Omental fat pad (tissue), 4 donors: ENCODE data around the gene RXRB. TPM values are rescaled to one million over a fixed set of nuclear protein-coding genes. Genes with fewer than 3 reads are reported as not detected.

Experiments used
- ATAC-seq: fragments of 150-250 bp; one replicate; pipeline ENCODE4 v1.9.1; 2016; ENCODE audit warnings: mild to moderate bottlenecking, moderate library complexity; ENCODE audit not compliant: low FRiP score
- DNase-seq: peaks from one replicate; pipeline ENCODE4 v3.0.0-alpha.2; 2019; ENCODE audit warnings: low spot score
- total RNA-seq, 4 donors: library from RNA; depleted of rRNA; stranded (reverse); fragments of >200 nt; gene quantifications; one replicate each; pipeline ENCODE4 v1.1.0, GENCODE V29; 2016
- TF ChIP-seq, protein P1 (sequence below), 3 donors: fragments of 450-650 bp; IDR thresholded peaks; one replicate each; pipeline ENCODE4 v1.5.1; 2016 to 2017; ENCODE audit warnings: antibody characterized with exemption in 3 of 3, mild to moderate bottlenecking in 3 of 3, moderate library complexity in 2 of 3

Gene RXRB
- total RNA-seq, 4 donors from 2014 or later: 19.9 to 35.9 (median 22.7) TPM

DNA sequence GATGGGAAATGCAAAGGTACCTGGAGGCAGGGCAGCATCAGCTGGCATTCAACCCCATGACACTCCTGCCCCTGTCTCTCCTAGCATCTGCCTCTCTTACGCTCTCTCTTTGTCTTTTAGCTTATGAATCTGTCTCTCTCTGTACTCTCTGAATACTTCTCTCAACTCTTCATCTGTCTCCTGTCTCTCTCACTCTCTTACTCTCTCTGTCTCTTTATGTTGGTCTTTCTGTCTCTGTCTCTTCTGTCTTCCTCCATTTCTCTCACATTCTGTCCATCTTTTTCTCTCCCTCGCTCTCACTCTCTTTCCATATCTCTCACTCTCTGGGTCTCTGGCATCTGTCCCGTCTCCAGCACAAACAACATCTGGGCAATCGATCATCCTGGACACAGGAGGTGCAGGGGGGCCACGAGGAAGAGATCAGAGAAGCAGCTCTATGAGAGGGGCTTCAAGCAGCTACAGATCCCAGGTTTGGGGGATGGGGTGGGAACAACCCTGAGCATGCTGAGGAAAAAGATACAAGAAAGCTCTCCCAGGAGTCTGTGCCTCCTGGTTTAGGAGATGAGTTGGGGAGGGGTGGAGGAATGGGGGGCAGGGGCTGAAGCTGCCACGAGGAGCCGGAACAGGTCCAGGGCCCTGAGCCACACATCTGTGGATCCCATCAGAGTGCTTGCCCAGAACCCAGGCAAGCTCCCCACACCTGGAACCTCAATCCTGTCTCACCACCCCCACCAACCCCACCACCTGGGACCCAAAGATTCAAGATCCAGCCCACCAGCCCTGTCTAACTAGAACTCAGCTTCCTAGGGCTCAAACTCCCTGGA is 10.6 kb downstream of the RXRB start:
- DNase-seq: no peak
- no peak for ATAC-seq
- TF ChIP-seq, protein P1, sequence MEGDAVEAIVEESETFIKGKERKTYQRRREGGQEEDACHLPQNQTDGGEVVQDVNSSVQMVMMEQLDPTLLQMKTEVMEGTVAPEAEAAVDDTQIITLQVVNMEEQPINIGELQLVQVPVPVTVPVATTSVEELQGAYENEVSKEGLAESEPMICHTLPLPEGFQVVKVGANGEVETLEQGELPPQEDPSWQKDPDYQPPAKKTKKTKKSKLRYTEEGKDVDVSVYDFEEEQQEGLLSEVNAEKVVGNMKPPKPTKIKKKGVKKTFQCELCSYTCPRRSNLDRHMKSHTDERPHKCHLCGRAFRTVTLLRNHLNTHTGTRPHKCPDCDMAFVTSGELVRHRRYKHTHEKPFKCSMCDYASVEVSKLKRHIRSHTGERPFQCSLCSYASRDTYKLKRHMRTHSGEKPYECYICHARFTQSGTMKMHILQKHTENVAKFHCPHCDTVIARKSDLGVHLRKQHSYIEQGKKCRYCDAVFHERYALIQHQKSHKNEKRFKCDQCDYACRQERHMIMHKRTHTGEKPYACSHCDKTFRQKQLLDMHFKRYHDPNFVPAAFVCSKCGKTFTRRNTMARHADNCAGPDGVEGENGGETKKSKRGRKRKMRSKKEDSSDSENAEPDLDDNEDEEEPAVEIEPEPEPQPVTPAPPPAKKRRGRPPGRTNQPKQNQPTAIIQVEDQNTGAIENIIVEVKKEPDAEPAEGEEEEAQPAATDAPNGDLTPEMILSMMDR (IDR thresholded peaks at IDR 0.05): no peak

DNA sequence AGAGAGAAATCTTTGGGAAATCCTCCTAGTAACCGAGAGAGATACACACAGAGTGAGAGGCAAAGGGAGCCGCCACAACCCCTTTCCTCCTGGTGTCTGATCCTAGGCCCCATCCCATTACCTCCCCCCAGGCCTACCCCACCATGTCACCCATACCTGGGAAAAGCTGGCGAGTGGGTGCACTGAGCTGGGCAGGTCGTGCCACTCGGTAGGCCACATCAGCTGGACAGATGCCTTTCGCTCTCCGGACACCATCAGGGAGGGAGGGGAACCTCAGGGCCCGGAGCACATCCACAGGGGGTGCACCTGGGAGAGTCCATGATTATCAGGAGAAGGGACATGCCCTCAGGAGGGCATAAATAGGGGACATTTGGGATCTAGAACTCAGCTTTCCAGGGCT is 11.3 kb downstream of the RXRB start:
- DNase-seq: no peak
- TF ChIP-seq, protein P1 (IDR thresholded peaks at IDR 0.05): no peak
- ATAC-seq: no peak

DNA sequence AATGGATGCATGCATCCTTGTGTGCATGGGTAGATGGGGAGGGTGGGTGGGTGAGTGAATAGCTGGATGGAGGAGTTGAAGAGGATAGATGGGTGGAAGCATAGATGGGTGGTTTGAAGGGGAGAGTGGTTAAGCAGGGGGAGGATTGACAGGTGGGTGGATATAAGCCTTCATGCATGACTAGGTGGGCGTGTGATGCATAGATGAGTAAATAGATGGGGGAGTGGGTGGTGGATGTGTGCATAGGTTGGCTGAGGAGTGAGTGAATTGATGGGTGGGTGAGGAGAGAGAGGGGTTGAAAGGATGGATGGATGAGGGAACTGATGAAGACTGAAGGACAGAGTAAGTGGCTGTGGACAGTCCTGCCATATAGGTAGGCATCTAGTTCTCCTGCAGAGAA is 12.7 kb downstream of the RXRB start:
- no peak for ATAC-seq
- DNase-seq: no peak
- TF ChIP-seq, protein P1 (IDR thresholded peaks at IDR 0.05): no peak

DNA sequence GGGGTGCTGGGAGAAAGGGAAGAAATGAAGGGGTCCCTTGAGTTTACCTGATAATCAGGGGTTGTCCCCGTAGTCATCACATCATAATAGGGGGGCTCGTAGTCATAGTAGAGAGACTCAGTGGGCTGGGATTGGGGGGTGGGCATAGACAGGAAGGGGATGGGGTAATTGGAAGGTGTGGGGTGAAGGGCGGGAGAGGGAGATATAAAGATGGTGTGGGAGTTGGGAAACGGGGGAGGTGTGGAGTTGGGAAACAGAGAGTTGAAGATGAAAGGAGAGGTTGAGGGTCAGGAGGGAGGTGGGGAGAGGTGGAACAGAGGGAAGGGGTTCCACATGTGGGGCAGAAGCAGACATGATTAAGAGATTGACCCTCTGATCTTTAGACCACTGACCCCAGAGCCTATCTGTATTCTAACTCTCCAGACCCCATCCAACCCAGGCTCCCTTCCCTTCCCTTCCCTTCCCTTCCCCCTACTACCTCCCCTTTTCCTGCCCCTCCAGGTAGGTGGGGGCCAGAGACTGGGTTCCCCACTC is 14.7 kb downstream of the RXRB start:
- no peak for ATAC-seq
- DNase-seq: no peak
- TF ChIP-seq, protein P1 (IDR thresholded peaks at IDR 0.05): no peak

DNA sequence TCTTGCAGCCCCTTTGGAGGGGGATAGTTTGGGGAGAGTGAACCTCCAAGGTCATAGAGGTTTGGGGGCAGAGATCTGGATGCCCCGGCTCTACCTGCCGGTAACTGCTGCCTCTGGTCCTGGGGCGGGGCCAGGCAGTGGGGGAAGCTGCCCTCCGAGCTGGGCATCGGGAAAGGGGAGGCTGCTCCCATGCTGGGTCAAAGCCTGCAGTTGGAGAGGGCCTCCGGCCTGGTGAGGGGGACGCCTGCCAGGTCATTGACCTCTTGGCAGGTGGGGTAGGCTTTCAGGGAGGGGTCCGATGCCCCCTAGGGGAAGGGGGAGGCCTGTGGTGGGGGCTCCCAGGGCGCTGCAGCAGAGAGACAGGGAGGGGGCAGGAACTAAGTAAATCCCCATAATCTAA is 15.3 kb downstream of the RXRB start:
- ATAC-seq: no peak
- TF ChIP-seq, protein P1 (IDR thresholded peaks at IDR 0.05): no peak
- no peak for DNase-seq

DNA sequence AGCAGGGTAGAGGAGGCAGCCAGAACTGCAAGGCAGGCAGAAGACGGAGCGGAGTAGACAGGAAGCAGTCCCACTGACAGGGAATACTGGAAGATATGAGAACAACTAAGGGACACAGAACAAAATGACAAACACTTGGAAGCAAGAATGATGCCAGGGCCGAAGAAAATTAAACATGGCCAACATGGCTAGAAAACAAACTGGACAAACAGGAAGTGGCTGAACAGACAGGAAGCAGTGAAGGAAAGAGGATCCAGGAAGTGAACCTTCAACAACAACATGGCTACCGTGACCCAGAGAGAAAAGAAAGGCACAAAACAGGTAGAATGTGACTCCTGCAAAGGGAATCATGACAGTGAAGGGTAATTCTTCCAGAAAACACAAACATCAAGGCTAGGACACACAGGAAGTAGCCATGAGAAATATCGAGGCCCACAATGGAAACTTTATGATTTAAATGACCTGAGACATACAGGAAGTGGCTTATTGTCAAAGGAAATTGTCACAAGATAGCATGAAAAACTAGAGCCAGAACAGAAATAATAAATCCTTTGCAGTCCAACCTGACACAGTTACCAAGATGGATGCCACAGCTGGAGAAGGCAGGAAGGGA is 17.3 kb downstream of the RXRB start:
- no peak for DNase-seq
- TF ChIP-seq, protein P1 (IDR thresholded peaks at IDR 0.05): no peak
- no peak for ATAC-seq
